ENCODE data around the gene CDH4.

DNA sequence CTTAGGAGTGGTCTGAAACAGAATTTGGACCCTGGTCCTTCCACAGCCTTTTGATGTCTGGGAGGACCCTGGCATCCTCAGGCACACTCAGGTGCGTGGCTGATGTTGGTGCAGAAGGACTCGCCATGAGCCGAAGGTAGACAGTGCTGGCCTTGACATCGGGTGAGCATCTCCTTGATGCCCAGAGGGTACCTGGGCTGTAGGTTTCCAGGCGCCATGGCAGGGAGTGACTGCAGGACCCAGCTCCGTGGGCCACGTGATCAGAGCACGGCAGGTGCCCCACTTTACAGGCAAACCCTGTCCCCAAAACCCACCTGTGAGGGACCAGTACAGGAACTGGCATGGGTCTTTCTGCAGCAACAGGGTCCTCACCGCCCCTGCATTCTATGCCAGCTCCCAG is 319.2 kb downstream of the CDH4 start:
- TF ChIP-seq POLR2A (IDR thresholded peaks at IDR 0.05) (no peak), POLR2AphosphoS5 (IDR thresholded peaks at IDR 0.05) (no peak)
- TF ChIP-seq, protein P1, sequence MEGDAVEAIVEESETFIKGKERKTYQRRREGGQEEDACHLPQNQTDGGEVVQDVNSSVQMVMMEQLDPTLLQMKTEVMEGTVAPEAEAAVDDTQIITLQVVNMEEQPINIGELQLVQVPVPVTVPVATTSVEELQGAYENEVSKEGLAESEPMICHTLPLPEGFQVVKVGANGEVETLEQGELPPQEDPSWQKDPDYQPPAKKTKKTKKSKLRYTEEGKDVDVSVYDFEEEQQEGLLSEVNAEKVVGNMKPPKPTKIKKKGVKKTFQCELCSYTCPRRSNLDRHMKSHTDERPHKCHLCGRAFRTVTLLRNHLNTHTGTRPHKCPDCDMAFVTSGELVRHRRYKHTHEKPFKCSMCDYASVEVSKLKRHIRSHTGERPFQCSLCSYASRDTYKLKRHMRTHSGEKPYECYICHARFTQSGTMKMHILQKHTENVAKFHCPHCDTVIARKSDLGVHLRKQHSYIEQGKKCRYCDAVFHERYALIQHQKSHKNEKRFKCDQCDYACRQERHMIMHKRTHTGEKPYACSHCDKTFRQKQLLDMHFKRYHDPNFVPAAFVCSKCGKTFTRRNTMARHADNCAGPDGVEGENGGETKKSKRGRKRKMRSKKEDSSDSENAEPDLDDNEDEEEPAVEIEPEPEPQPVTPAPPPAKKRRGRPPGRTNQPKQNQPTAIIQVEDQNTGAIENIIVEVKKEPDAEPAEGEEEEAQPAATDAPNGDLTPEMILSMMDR (IDR thresholded peaks at IDR 0.05), result no peak
